HCT116 (cell line): ENCODE data around the gene CFAP61. TPM values are rescaled to one million over a fixed set of nuclear protein-coding genes. Genes with fewer than 3 reads are reported as not detected.

Experiments
- ATAC-seq: fragments of 200-7000 bp; cut with Tn5 transposase; 2 replicates; pipeline ENCODE4 v1.9.1; 2020; ENCODE audit warnings: mild to moderate bottlenecking, moderate library complexity
- BruUV-seq: library from RNA; stranded (reverse); fragments of 400-500 nt; replicated peaks from 2 replicates; lab custom pipeline; 2021; lab: Mats Ljungman, UMichigan
- CTCF ChIA-PET: fragments of 300-600 bp; sonication (Branson Sonifier 250); formaldehyde crosslinking; loops from one replicate; lab custom pipeline; 2021; ENCODE audit warnings: antibody characterized with exemption; lab: Charles Lee
- POLR2A ChIA-PET: fragments of 300-600, 350-600 bp; sonication (Branson Sonifier 250); formaldehyde crosslinking; loops from one replicate; lab custom pipeline; 2021; ENCODE audit warnings: antibody characterized with exemption; lab: Charles Lee
- RAD21 ChIA-PET, 2 experiments: fragments of 300-600 bp; sonication (Branson Sonifier 250); formaldehyde crosslinking; loops; one replicate each; lab custom pipeline; 2023; ENCODE audit warnings: low total read pairs in 2 of 2; ENCODE audit not compliant: uncharacterized antibody in 2 of 2, unreplicated experiment in 2 of 2, low non-redundant PET in 1 of 2; lab: Charles Lee
- DNase-seq: peaks from one replicate; pipeline ENCODE4 v3.0.0-alpha.2; 2010; ENCODE audit warnings: low read depth, low spot score
- H2AFZ ChIP-seq: fragments of 200-600 bp; shearing (Covaris generic), sonication (generic); 2 replicates; pipeline ENCODE4 v1.6.1; 2017; ENCODE audit warnings: low read depth, mixed run types, mixed read lengths, antibody characterized with exemption, low read length; ENCODE audit not compliant: poor library complexity, severe bottlenecking
- H3K27ac ChIP-seq: 2 replicates; pipeline ENCODE4 v1.5.1; 2012; ENCODE audit warnings: low read depth, low read length
- H3K27me3 ChIP-seq: fragments of 200-600 bp; sonication (generic); 2 replicates; pipeline ENCODE4 v1.6.1; 2016; ENCODE audit warnings: mixed run types, low read length, mixed read lengths; ENCODE audit not compliant: insufficient read depth
- H3K36me3 ChIP-seq, 2 experiments: fragments of 200-500 bp in 1 of 2; fragments of 200-600 bp in 1 of 2; sonication (Bioruptor generic) in 1 of 2; sonication (generic) in 1 of 2; 2 replicates each; pipeline versions ENCODE4 v1.5.1 to v1.6.1; 2014 to 2016; ENCODE audit warnings: low read length in 2 of 2, inconsistent platforms in 1 of 2, mixed read lengths in 1 of 2, mixed run types in 1 of 2; ENCODE audit not compliant: insufficient read depth in 2 of 2, control insufficient read depth in 1 of 2
- H3K4me1 ChIP-seq, 2 experiments: fragments of 200-600 bp in 1 of 2; sonication (generic) in 1 of 2; 2 replicates each; pipeline versions ENCODE4 v1.5.1 to v1.6.1; 2012 to 2017; ENCODE audit warnings: low read length in 2 of 2, inconsistent platforms in 1 of 2, mild to moderate bottlenecking in 1 of 2, mixed read lengths in 1 of 2, mixed run types in 1 of 2, moderate library complexity in 1 of 2; ENCODE audit not compliant: insufficient read depth in 2 of 2, control insufficient read depth in 1 of 2
- H3K4me2 ChIP-seq: fragments of 200-600 bp; sonication (generic); 2 replicates; pipeline ENCODE4 v1.6.1; 2017; ENCODE audit warnings: mixed run types, low read length, mixed read lengths
- H3K4me3 ChIP-seq, 2 experiments: fragments of 200-600 bp in 1 of 2; sonication (generic) in 1 of 2; replicated peaks in 1 of 2; 2 replicates each; pipeline ENCODE4 v1.5.1; 2011 to 2016; ENCODE audit warnings: low read length in 2 of 2, control low read depth in 1 of 2, low read depth in 1 of 2, mild to moderate bottlenecking in 1 of 2, mixed read lengths in 1 of 2, mixed run types in 1 of 2
- H3K79me2 ChIP-seq: fragments of 200-600 bp; sonication (generic); 2 replicates; pipeline ENCODE4 v1.6.1; 2017; ENCODE audit warnings: mild to moderate bottlenecking, mixed run types, low read length, moderate library complexity, mixed read lengths; ENCODE audit not compliant: insufficient read depth
- H3K9ac ChIP-seq: fragments of 200-600 bp; sonication (generic); 2 replicates; pipeline ENCODE4 v1.6.1; 2016; ENCODE audit warnings: low read length, mixed read lengths
- H3K9me2 ChIP-seq: fragments of 200-600 bp; sonication (generic), shearing (Covaris generic); 2 replicates; pipeline ENCODE4 v1.6.1; 2017; ENCODE audit warnings: mixed run types, mild to moderate bottlenecking, moderate library complexity; ENCODE audit not compliant: insufficient read depth
- H3K9me3 ChIP-seq, 2 experiments: fragments of 200-500 bp in 1 of 2; fragments of 200-600 bp in 1 of 2; sonication (Bioruptor generic) in 1 of 2; sonication (generic) in 1 of 2; 2 replicates each; pipeline ENCODE4 v1.6.1; 2014 to 2017; ENCODE audit warnings: low read length in 2 of 2, mixed read lengths in 2 of 2, inconsistent platforms in 1 of 2, low read depth in 1 of 2, mild to moderate bottlenecking in 1 of 2, mixed run types in 1 of 2, moderate library complexity in 1 of 2; ENCODE audit not compliant: control insufficient read depth in 1 of 2, insufficient read depth in 1 of 2
- H4K20me1 ChIP-seq: fragments of 200-600 bp; sonication (generic), shearing (Covaris generic); 2 replicates; pipeline ENCODE4 v1.6.1; 2017; ENCODE audit warnings: mixed run types, mild to moderate bottlenecking, moderate library complexity; ENCODE audit not compliant: insufficient read depth
- CBX3 ChIP-seq: IDR thresholded peaks from 2 replicates; pipeline ENCODE4 v1.6.1; 2012; ENCODE audit warnings: low read depth
- CTCF ChIP-seq, 3 experiments: fragments of 200-600 bp in 1 of 3; sonication (generic) in 1 of 3; IDR thresholded peaks in 2 of 3; conservative IDR thresholded peaks in 1 of 3; 2 replicates each; pipeline ENCODE4 v1.5.1; 2012 to 2017; ENCODE audit warnings: low read depth in 2 of 3, low read length in 2 of 3, antibody characterized with exemption in 1 of 3, borderline replicate concordance in 1 of 3, control low read depth in 1 of 3, mild to moderate bottlenecking in 1 of 3, mixed read lengths in 1 of 3, mixed run types in 1 of 3, moderate library complexity in 1 of 3; ENCODE audit not compliant: insufficient read depth in 1 of 3
- ELF1 ChIP-seq: IDR thresholded peaks from 2 replicates; pipeline ENCODE4 v1.6.1; 2012; ENCODE audit warnings: low read depth, borderline replicate concordance
- EZH2 ChIP-seq: fragments of 200-600 bp; sonication (generic); IDR thresholded peaks from 2 replicates; pipeline ENCODE4 v1.6.1; 2017; ENCODE audit warnings: antibody characterized with exemption, mixed run types
- EZH2phosphoT487 ChIP-seq: fragments of 200-600 bp; IDR thresholded peaks from 2 replicates; pipeline ENCODE4 v1.6.1; 2018; ENCODE audit warnings: antibody characterized with exemption, borderline replicate concordance
- FOSL1 ChIP-seq: IDR thresholded peaks from 2 replicates; pipeline ENCODE4 v1.6.1; 2012; ENCODE audit warnings: low read depth
- JUND ChIP-seq: IDR thresholded peaks from 2 replicates; pipeline ENCODE4 v1.6.1; 2012
- MAX ChIP-seq: IDR thresholded peaks from 2 replicates; pipeline ENCODE4 v1.6.1; 2012
- SP1 ChIP-seq: IDR thresholded peaks from 2 replicates; pipeline ENCODE4 v1.6.1; 2012; ENCODE audit warnings: low read depth
- TCF7L2 ChIP-seq: IDR thresholded peaks from 2 replicates; pipeline ENCODE4 v1.7.0; 2011; ENCODE audit warnings: borderline replicate concordance, inconsistent platforms; ENCODE audit not compliant: insufficient read depth, insufficient read length; ENCODE audit errors: extremely low read depth
- ZBTB33 ChIP-seq: IDR thresholded peaks from 2 replicates; pipeline ENCODE4 v1.6.1; 2011; ENCODE audit warnings: mild to moderate bottlenecking, low read length, moderate library complexity; ENCODE audit not compliant: insufficient replicate concordance; ENCODE audit errors: extremely low read depth
- ZFX ChIP-seq: fragments of 450-650 bp; IDR thresholded peaks from 2 replicates; pipeline ENCODE4 v1.6.1; 2017
- intact Hi-C: fragments of 100-400 bp; cut with micrococcal nuclease; formaldehyde crosslinking; loops from 2 replicates; pipeline ENCODE4 v1.10.0; 2022
- total RNA-seq: library from RNA; stranded (reverse); gene quantifications from one replicate; pipeline ENCODE4 v1.2.1, GENCODE V29; 2021; ENCODE audit not compliant: unreplicated experiment

The CFAP61 gene
- total RNA-seq, 1 experiment from 2014 or later, result 1.7 TPM

GRCh38 chr20:20366551-20366875 is 314.2 kb downstream of the CFAP61 start:
- intact Hi-C loops, result no loop called here
- no peak overlapping the region for H3K27ac ChIP-seq

More at GRCh38 chr20:20366551-20366875, 314.2 kb downstream of the CFAP61 start:
- H4K20me1 ChIP-seq, result no peaks in the 10 kb centered on the region
- DNase-seq (no peak), ATAC-seq (no peak)
- H3K36me3 ChIP-seq, result no peaks in the 10 kb centered on the region
- RAD21 ChIA-PET, result no interaction called here
- no peaks in the 10 kb centered on the region for H3K4me1 ChIP-seq
- BruUV-seq, result no TSS peak
- H3K79me2 ChIP-seq, result no peaks in the 10 kb centered on the region
- H3K4me3 ChIP-seq, result no peak overlapping the region
- CTCF ChIA-PET, result no interaction called here
- no peak overlapping the region for H3K9ac ChIP-seq
- H3K4me2 ChIP-seq, result no peak overlapping the region
- H3K27me3 ChIP-seq, result peaks cover 17% of the 10 kb centered on the region
- POLR2A ChIA-PET, result no interaction called here
- no peak for TF ChIP-seq EZH2
- TF ChIP-seq ELF1, result no peak
- TF ChIP-seq EZH2phosphoT487, result no peak
- no peak for TF ChIP-seq FOSL1
- TF ChIP-seq TCF7L2, result no peak
- TF ChIP-seq JUND, result no peak
- no peak for TF ChIP-seq ZBTB33
- no peak for TF ChIP-seq CTCF (IDR thresholded peaks at IDR 0.05 in 2 of 3, conservative IDR thresholded peaks at IDR 0.05 in 1 of 3; ENCODE audit: borderline replicate concordance in 1 of 3, insufficient read depth in 1 of 3, low read depth in 2 of 3, low read length in 2 of 3)
- no peak for TF ChIP-seq ZFX
- no peak for TF ChIP-seq SP1
- TF ChIP-seq MAX, result no peak
- TF ChIP-seq CBX3, result no peak
- no peaks in the 10 kb centered on the region for H3K9me2 ChIP-seq
- H3K9me3 ChIP-seq, result no peaks in the 10 kb centered on the region
- H2AFZ ChIP-seq, result no peak overlapping the region
